ENCODE data around the gene CD209.
"Not testable (repeated sequence)": the region's sequence is repeated elsewhere in the genome, so short reads cannot be mapped to it uniquely, and the experiment has no call there.

The CD209 gene

GRCh38 chr19:7746903-7747884, at the start of gene CD209:
Gene CD209, minus strand, starts transcription at chr19:7747534. Its CDS starts 23 bp downstream, at chr19:7747511.
- DNase-seq: no peak

- DNase-seq: peak; percentile 74
Observed at GRCh38 chr19:7795555-7796161, 48.3 kb upstream of the CD209 start.

GRCh38 chr19:7793493-7793892, 46.2 kb upstream of the CD209 start:
- DNase-seq: no peak

- DNase-seq: not testable (repeated sequence)
Observed at GRCh38 chr19:7792701-7793100, 45.4 kb upstream of the CD209 start.

- DNase-seq: no peak
Observed at GRCh38 chr19:7792281-7792680, 44.9 kb upstream of the CD209 start.

- DNase-seq: no peak
Observed at GRCh38 chr19:7790416-7790815, 43.1 kb upstream of the CD209 start.

GRCh38 chr19:7789447-7789846, 42.1 kb upstream of the CD209 start:
- peak; percentile 9 for DNase-seq

GRCh38 chr19:7788933-7789323, 41.6 kb upstream of the CD209 start:
- DNase-seq: no peak

GRCh38 chr19:7788178-7788932, 41.0 kb upstream of the CD209 start:
- DNase-seq: no peak

GRCh38 chr19:7787602-7788177, 40.4 kb upstream of the CD209 start:
- no peak for DNase-seq

- DNase-seq: no peak
Observed at GRCh38 chr19:7787141-7787540, 39.8 kb upstream of the CD209 start.

GRCh38 chr19:7784856-7785255, 37.5 kb upstream of the CD209 start:
- no peak for DNase-seq

GRCh38 chr19:7783991-7784423, 36.7 kb upstream of the CD209 start:
- DNase-seq: no peak

GRCh38 chr19:7781157-7781556, 33.8 kb upstream of the CD209 start:
- no peak for DNase-seq

- no peak for DNase-seq
Observed at GRCh38 chr19:7779631-7780486, 32.5 kb upstream of the CD209 start.

- DNase-seq: no peak
Observed at GRCh38 chr19:7778081-7778480, 30.7 kb upstream of the CD209 start.

- DNase-seq: no peak
Observed at GRCh38 chr19:7775761-7776160, 28.4 kb upstream of the CD209 start.

- no peak for DNase-seq
Observed at GRCh38 chr19:7773841-7774240, 26.5 kb upstream of the CD209 start.

- DNase-seq: no peak
Observed at GRCh38 chr19:7772752-7773291, 25.5 kb upstream of the CD209 start.

- no peak for DNase-seq
Observed at GRCh38 chr19:7771072-7771471, 23.7 kb upstream of the CD209 start.

GRCh38 chr19:7769171-7769570, 21.8 kb upstream of the CD209 start:
- no peak for DNase-seq

- DNase-seq: no peak
Observed at GRCh38 chr19:7767487-7767886, 20.2 kb upstream of the CD209 start.

Data from DMS153 (cell line).